D721Med (cell line): Measurements from ENCODE around the gene VCX2.
"Not testable (repeated sequence)": the region's sequence is repeated elsewhere in the genome, so short reads cannot be mapped to it uniquely, and the experiment has no call there.

ENCODE experiments used
- DNase-seq: peaks from one replicate; pipeline ENCODE4 v3.0.0; 2011; ENCODE audit warnings: low spot score; ENCODE audit not compliant: insufficient read length
- FAIRE-seq: peaks from 2 replicates; lab custom pipeline; 2011; peaks lifted over from hg19 to GRCh38; lab: Jason Lieb, UNC
- TF ChIP-seq, protein P1 (sequence below): IDR thresholded peaks from 2 replicates; pipeline ENCODE4 v1.5.1; 2012; ENCODE audit warnings: mild to moderate bottlenecking, control low read depth; ENCODE audit not compliant: insufficient read depth; ENCODE audit errors: missing control alignments

VCX2 gene

DNA sequence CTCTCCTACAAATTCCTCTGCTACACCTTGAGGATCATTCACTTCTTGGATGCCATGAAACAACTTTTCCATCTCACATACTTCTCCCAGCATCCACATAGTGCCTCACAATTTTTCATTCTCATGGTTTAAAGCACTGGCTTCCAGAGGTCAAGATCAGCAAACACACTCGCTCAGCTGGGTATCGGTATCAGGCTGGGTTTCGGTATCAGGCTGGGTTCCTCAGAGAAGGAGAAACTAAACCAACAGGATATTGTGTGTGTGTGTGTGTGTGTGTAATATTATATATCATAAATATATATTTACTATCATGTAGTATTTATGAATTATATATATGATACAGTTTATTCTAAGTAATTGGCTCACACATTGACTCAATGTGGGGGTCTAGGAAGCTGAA, at the start of gene VCX2:
TSS of gene VCX2 (minus strand) at position 99 of the 400 bp plus-strand sequence. CDS start 624 bp downstream, outside the sequence.
- DNase-seq, FAIRE-seq: not testable (repeated sequence)

DNA sequence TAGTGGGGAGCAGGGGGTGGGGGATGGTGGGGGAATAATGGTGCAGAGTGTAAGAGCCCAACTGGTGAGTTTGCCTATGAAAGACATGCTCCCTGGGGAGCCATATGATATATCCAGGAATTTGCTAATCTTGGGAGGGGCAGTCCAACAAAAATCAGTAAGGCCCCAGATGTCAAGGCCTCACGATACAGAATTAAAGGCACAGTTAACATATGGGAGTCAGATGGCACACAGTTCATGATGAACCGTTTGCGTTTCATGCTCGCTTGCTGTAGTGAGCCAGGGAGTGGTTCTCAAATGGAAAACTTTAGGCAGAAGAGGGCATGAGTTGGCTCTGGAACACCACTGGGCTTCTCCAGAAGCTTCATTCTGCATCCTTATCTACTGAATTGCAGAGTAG, 33.9 kb upstream of the VCX2 start:
- FAIRE-seq (no peak), DNase-seq (no peak)
- TF ChIP-seq, protein P1, sequence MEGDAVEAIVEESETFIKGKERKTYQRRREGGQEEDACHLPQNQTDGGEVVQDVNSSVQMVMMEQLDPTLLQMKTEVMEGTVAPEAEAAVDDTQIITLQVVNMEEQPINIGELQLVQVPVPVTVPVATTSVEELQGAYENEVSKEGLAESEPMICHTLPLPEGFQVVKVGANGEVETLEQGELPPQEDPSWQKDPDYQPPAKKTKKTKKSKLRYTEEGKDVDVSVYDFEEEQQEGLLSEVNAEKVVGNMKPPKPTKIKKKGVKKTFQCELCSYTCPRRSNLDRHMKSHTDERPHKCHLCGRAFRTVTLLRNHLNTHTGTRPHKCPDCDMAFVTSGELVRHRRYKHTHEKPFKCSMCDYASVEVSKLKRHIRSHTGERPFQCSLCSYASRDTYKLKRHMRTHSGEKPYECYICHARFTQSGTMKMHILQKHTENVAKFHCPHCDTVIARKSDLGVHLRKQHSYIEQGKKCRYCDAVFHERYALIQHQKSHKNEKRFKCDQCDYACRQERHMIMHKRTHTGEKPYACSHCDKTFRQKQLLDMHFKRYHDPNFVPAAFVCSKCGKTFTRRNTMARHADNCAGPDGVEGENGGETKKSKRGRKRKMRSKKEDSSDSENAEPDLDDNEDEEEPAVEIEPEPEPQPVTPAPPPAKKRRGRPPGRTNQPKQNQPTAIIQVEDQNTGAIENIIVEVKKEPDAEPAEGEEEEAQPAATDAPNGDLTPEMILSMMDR = no peak

DNA sequence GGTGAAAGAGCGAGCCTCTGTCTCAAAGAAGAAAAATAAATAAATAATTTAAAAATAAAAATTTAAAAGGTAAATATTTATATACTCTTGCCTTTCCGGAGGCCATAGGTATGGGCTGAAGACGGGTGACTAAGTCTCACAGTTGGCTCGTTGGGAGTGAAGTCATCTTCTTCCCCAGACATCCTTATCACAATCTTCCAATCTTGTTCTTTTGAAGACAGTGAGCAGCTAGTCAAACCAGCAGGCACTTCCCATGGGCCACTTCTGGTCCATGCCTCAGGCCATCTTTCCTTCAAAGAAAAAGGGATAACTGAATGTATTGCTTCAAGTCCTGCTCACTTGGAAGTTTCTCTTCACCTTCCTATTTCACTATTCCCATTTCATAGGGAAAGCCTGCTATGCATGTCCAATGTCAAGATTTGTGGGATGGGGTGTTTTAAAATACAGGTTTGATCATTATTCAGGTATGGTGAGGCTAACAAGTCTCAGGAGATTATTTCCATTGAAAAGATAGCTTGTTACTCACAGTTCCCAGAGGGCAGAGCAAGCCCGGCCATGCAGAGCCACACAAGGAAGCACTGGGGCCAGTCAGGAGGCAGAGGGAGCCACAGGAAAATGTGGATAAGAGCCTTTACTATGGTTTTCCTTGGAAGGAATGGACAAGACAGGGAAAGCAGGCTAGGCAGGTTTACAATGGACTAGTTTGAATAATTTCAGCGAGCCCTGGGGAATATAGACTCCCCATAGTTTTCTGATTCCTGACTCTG, 33.3 kb upstream of the VCX2 start:
- DNase-seq = no peak
- TF ChIP-seq, protein P1 = no peak
- FAIRE-seq = no peak

DNA sequence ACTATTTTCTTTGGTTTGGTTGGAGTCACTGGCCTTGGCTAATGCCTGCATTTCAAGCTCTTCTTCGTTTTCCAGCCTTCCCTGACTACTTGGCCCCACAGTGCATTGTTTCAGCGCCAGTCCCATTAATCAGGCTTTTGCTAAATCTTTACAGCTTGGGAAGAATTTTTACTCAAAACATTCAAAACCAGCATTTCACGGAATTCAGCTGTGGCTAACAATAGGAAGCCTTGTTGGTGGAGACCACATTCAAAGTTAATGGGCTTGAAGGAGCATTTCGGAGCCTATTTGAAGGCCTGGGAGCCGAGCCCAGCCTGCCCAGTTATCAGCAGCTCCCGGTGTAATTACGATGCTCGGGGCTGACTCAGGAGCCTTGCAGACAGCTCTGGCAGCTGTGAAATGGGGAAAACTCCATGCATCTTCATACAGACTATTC, 30.8 kb upstream of the VCX2 start:
- DNase-seq (no peak), FAIRE-seq (peak; percentile 16)
- TF ChIP-seq, protein P1 = no peak

DNA sequence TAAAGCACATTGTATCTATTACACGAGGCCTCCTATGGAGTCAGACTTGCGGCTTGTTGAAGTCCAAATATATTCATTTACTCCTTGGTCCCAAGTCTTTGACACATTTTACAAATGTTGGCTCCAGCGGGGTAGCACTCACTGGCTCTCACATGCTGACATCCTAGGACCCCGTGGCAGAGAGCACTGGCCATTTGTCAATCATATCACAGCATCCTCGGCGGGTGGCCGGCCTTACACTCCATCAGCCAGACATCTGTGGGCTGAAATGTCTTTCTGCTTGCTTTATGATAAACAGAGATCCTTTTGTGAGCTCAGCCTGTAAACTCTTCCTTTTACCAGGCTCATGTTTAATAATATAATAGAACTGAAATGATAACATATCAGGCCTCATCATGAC, 25.7 kb upstream of the VCX2 start:
- FAIRE-seq = no peak
- DNase-seq = no peak

DNA sequence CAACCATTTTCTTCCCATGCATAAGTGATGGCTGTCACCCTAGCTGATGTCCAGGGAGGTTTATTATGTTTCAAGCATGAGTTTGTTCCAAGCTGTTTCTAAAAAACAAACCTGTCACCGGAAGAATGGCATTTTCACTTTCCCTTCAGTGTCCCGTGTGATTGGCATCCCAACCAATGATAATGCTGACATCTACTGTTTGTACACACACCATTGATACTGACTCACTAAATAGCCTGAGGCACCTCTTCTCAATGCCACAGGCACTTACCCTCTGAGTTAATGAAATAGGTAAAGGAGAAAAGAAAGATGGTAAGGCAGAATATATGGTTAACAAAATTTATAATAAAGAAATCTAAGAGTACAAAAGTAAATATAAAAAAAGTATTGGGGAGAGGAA, 23.1 kb upstream of the VCX2 start:
- TF ChIP-seq, protein P1 = no peak
- FAIRE-seq (no peak), DNase-seq (no peak)

More for the DNA sequence above, 25.7 kb upstream of the VCX2 start:
- TF ChIP-seq, protein P1 = no peak

DNA sequence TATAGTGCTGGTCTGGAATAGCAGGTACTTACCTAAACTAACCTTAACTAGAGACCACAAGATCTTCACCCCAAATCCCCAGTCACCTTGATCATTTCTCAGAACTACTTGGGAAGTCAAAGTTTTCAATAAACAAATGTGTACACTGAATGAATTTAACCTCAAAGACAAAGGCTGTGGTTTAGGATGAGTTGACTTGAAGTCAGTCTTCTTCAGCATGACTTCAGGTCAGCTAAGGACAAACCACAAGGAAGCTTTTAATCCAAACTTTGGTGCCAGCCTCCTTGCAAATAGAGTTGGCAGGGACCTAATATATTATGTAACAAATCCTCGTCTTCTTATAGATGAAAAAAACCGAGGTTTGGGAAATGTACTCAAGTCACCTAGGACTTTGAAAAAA, 21.2 kb upstream of the VCX2 start:
- TF ChIP-seq, protein P1 = no peak
- no peak for DNase-seq

More for the DNA sequence above, 21.2 kb upstream of the VCX2 start:
- FAIRE-seq = no peak
